HPDE6-E6E7 (cell line): ENCODE results near the gene GPR18.

Source experiments
- DNase-seq: peaks from one replicate; pipeline ENCODE4 v3.0.0; 2011; ENCODE audit warnings: missing footprints; ENCODE audit errors: extremely low spot score

GPR18 gene

GRCh38 chr13:99208185-99208584, 50.0 kb downstream of the GPR18 start:
- DNase-seq: no peak

DNA sequence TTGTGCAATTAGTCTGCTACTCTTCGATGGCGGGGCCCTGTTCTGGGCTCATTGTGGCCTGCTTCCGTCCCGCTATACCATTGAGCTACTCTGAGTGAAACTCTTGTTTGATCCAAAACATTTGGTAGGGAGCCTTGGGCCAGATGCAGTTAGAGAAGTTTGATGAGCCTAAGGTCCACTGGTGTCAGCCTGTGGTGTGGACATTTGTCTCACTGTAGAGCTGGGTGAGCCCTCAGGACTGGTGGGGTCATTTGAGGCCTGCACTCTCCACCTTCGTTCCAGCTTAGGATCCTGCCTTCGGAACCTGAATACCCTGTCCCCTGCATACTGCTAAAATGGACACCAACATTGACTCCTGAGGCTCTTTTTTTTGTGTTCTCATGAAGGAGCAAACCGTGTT, 50.7 kb downstream of the GPR18 start:
- DNase-seq: no peak

DNA sequence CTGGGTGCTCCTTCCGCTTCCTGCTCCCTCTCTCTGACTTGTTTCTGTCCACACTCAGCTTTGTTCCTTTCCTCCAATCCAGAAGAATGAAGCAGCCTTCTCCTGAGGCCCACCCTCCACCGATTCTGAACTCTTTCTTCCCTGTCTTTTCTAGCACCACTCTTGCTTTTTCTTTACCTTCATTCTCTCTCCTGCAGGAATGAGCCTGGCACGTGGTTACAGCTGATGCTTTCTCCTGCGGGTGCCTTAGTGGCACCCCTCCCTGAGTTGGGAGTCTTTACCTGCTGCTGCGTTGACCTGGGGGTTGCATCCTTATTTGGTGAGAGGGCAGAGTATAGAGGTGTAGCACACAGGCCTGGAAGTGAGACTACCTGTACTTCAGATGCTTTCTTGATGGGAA, 51.3 kb downstream of the GPR18 start:
- no peak for DNase-seq

DNA sequence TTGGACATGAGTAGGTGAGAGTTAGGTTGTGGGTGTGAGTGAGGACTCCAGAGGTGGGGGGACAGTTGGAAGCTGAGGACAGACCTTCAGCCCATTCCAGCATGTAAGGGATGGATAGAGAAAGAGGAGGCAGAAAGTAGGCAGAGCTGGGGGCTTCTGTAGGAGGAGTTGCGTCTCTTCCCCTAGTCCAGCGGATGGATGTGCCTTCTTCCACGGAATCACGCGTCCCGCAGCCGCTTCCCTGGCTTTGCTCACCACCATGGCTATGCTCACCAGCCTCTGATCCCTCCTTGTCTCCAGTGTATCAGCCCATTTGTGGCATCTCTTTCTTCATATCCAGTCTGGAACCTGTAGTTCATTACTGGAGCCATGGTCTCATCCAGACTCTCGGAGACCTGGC, 52.0 kb downstream of the GPR18 start:
- no peak for DNase-seq

- DNase-seq: no peak
Observed at GRCh38 chr13:99205621-99206220, 52.5 kb downstream of the GPR18 start.
